HG03064 (cell line): ENCODE results near the gene C2CD4D.
"Not testable (repeated sequence)": the region's sequence is repeated elsewhere in the genome, so short reads cannot be mapped to it uniquely, and the experiment has no call there.

Experiments
- ATAC-seq: cut with Tn5 transposase; IDR thresholded peaks from one replicate; pipeline ENCODE4 v1.9.1; 2021; ENCODE audit warnings: low read depth; ENCODE audit not compliant: unreplicated experiment

C2CD4D gene

DNA sequence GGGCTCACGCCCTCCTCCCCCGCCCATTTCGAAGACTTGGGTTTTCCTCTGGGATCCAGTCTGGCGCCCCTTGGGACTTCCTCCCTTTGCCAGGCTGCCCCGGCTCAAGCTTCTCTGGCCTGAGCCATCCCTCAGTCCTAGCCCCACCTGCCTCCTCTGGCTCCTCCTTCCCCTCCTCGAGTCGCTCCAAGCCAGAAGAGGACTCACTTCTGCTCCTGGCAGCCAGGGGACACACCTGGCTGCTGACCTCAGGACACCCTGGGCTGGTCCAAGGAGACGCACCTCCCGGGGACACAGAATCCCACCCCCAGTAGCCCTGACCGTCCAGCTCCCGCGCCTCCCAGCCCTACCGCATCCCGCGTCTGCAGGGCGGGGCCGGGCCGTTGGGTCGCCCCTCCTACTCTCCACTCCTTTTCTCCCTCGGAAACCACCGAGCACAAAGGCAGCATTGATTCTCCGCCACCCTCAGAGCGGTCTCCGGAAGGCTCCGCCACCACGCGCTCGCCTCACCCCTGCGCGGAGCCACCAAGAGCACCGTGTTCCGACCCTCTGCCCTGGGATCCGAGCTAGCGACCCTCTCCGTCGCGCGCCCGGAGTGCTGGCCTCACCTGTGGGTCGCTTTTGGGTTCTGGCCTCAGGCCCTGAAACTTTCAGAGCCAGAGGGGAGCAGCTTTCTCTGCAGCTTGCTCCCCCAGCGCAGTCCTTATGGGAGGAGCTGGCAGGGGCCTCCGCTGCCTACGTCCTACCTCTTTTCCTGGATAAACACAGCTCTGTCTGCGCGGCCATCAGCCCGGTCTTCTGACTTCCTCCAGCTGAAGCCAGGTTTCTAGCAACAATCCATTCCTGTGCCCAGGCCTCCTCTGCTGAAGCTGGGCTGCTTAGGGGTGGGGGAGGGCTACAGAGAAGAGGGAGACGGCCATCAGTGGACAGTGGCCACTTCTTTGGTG lies at the start of gene C2CD4D:
Gene C2CD4D, minus strand, starts transcription at position 364 of the 947 bp plus-strand sequence. CDS start 831 bp downstream, outside the sequence.
- no peak for ATAC-seq

DNA sequence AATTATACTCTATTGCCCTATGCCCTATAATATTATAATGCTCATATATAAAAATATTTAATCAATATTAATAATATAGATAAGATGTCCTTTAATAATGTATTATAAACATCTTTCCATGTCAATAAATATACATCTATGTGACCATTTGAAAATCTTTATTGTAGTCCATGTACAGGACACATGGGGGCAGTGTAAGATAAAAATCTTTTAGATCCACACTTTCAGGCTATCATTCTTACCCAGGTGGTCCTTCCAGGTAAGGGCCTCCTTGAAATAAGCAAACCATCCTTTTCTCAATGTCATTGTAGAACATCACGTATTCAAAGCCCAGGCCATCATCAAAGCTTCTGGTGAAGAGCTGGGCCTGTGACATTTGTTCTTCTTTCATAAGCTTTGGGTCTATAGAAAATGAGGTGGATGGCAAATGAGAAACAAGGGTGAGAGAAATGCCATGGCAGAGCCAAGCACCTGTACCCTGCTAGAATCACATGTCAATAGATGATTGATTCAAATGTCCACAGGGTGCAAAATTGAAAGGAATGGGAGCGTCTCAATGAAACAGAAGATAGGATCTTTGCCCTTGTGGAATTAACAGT lies 49.5 kb upstream of the C2CD4D start:
- ATAC-seq: no peak

GRCh38 chr1:151887028-151887427 lies 47.4 kb upstream of the C2CD4D start:
- ATAC-seq: no peak

- ATAC-seq: no peak
These were observed 45.9 kb upstream of the C2CD4D start for GRCh38 chr1:151885479-151885878.

- not testable (repeated sequence) for ATAC-seq
These were observed 45.3 kb upstream of the C2CD4D start for GRCh38 chr1:151884879-151885278.

DNA sequence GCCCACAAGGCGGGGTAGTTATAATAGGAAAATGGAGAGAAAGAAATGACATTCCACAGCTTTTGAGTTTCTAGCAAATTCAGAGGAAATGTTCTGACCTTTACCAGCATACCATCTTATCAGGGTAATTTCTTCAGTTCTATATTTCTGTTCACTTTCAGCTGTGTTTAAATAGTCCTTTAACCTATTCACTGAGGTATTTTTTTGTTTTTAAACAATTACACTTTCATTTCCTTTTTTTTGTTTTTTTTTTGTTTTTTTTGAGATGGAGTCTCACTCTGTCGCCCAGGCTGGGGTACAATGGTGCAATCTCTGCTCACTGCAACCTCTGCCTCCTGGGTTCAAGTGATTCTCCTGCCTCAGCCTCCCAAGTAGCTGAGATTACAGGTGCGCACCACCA lies 44.8 kb upstream of the C2CD4D start:
- ATAC-seq: not testable (repeated sequence)

DNA sequence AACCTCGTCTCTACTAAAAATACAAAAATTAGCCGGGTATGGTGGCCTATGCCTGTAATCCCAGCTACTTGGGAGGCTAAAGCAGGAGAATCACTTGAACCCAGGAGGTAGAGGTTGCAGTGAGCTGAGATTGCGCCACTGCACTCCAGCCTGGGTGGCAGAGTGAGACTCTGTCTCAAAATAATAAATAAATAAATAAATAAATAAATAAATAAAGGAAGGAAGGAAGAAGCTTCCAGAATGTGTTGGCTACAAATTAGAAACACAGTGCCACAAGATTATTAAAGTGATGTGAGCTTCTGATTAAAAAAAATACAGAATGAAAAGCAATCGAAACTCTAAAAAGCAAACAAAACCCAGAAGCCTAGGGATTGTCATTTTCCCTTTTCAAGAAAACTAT lies 44.3 kb upstream of the C2CD4D start:
- not testable (repeated sequence) for ATAC-seq

- ATAC-seq: not testable (repeated sequence)
These were observed 43.3 kb upstream of the C2CD4D start for GRCh38 chr1:151882918-151883317.

DNA sequence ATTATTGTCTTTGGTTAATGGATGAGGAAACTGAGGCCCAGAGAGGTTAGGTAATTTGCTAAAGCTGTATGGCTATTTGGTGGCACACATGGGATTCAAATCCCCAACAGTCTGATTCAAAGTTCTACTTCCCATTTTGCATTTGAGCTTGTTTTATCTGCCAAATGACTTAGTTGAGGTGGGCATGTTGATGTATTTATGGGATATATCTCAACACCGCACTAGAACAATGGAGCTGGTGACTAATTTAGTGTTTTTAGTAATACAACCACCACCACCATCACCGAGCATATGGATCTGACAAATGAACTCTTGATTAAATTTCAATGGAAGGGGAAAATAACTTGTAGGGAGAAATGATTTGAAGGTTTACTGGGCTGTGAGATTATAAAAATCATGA lies 42.8 kb upstream of the C2CD4D start:
- no peak for ATAC-seq

- ATAC-seq: no peak
These were observed 41.9 kb upstream of the C2CD4D start for GRCh38 chr1:151881479-151881878.

- ATAC-seq: no peak
These were observed 35.9 kb upstream of the C2CD4D start for GRCh38 chr1:151875419-151876097.

DNA sequence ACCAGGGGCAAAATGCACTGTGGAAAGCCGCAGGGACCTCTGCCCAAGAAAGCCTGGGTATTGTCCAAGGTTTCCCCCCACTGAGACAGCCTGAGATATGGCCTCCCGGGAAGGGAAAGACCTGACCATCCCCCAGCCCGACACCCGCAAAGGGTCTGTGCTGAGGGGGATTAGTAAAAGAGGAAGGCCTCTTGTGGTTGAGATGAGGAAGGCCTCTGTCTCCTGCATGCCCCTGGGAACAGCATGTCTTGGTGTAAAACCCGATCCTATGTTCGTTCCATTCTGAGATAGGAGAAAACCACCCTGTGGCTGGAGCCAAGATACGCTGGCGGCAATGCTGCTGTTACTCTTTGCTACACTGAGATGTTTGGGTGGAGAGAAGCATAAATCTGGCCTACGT lies 33.2 kb upstream of the C2CD4D start:
- ATAC-seq: not testable (repeated sequence)

- no peak for ATAC-seq
These were observed 31.8 kb upstream of the C2CD4D start for GRCh38 chr1:151871284-151872030.

DNA sequence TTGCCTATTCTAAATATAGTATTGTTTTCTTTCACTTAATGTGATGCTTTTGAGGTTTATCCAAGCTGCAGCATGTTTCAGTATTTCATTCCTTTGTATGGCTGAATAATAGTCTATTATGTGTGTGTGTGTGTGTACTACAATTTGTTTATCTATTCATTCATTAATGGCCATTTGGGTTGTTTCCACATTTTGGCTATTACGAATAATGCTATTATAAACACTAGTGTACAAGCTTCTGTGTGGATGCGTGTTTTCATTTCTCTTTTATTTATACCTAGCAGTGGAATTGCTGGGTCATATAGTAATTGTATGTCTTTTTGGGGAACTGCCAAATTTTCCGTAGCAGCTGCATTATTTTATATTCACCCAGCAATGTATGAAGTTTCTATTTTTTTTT lies 28.9 kb upstream of the C2CD4D start:
- no peak for ATAC-seq

GRCh38 chr1:151867765-151868411 lies 28.3 kb upstream of the C2CD4D start:
- ATAC-seq: no peak

DNA sequence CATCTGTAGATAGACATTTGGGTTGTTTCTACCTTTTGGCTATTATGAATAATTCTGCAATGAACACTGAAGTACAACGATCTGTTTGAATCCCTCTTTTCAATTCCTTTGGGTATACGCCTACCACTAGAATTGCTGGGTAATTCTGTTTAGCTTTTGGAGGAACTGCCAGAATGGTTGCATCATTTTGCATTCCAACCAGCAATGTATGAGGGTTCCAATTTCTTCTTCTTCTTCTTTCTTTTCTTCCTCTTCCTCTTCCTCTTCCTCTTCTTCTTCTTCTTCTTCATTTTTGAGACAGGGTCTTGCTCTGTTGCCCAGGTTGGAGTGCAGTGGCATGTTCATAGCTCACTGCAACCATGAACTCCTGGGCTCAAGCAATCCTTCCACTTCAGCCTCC lies 27.7 kb upstream of the C2CD4D start:
- no peak for ATAC-seq

DNA sequence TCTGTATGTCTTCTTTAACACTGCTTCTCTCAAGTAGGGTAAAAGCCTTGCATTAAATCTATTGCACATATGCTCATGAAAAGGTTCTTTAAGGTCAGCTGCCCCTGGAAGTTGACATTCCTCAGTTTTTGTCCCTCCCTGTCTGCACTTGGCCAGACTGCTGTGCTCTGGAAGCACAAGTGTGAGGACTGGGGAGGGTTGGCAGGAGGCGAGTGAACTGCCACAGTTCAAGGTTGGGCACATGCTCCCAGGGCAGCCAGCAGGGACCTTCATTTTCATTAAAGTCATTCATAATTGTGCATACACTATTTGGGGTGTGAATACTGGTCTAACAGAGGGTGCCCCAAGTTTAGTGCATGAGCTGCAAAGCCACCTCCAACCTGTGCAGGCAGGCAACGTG lies 24.8 kb upstream of the C2CD4D start:
- no peak for ATAC-seq

DNA sequence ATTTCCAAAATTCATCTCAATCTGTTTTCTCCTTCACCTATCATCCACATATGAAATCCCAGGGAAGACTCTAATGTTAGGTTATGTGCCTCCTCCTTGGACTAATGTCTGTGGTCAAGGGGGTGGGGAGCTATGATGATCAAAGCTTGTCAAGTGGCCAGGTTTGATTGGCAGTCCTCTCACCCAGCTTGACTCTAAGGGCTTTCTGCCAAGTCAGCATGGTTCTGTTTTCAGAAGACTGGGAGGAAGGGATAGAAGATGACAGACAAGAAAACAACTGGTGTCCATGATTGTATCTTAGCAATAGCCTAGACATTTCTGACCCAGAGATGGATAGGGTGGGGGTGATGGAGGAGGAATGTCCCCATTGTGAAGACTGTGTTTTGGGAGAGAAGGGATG lies 23.0 kb upstream of the C2CD4D start:
- ATAC-seq: no peak

DNA sequence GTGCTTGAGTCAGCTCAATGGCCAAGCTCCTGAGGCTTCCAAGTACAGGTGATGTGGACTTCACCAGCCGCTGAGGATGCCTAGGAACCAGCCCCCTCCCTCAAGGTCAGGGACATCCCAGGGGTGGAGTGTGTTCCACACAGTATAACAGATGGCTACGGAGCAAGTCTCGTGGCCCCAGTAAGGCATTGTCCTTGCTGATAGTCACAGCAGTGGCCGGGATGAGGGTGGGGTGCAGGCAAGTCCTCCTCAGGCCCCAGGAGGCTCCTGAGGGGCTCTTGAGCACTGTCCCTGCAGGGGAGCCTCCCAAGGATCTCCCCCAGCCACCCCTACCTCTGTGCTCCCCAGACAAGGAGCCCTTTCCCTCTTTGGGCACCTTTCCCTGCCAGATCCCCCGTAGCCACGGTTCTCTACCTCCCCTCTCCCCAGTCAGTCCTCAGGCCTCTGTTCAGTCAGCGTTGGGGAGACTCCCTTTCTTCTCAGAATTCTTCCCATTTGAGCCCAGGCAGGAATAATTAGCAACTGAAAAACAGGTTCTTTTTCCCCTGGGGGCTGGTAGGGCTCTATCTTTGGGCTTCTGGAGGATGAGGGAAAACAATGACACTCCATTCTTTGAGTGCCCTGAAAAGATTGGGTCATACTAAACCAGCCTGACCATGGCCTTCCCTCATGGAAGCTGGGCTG lies 21.0 kb upstream of the C2CD4D start:
- ATAC-seq: no peak

DNA sequence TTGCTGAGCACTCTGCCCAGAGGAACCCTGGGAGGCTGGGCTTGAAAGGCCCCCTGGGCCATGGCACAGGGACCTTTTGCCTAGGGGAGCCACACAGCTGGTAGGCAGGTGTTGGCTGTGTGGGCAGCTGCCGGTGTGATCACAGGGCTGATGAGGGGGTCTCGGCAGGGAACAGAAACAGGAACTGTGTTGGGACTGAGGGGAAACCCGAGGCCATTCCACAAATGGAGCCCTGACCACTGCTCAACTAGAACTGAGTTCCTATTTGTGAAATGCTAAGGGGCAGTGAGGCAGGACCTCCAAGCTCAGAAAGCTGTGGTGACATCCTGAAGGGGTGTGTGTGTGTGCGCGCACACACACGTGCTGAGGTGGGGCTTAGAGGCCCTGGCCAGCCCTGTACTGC lies 20.3 kb upstream of the C2CD4D start:
- ATAC-seq: no peak
